CD4-positive, alpha-beta T cell treated with Interferon alpha-2 for 1 hour (primary cell): ENCODE results near the gene PLA2G2D.

Experiments
- DNase-seq, 2 donors: peaks; one replicate each; pipeline ENCODE4 v3.0.0-alpha.2; 2020 to 2022

The PLA2G2D gene

GRCh38 chr1:20112279-20113000 is 6.9 kb downstream of the PLA2G2D start:
- DNase-seq: no peak

GRCh38 chr1:20111452-20111851 is 7.9 kb downstream of the PLA2G2D start:
- no peak for DNase-seq

DNA sequence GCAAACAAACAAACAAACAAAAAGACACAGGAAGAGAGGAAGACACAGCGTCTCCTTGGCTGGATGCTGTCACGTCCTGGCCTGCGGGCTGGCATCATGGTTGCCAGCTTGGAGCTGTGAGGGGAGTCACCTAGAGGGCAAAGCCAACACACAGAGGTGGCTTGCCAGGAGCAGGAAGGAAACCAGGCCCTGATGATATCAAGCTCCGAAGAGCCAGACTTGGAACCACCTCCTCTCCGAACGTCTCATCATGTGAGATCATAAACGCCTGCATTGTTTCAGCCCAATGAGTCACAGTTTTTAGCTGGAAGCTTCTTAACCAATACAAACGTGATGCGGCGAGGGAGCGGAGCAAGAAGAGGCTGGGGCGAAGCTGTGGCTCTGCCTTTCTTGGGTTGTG is 8.7 kb downstream of the PLA2G2D start:
- DNase-seq: no peak

DNA sequence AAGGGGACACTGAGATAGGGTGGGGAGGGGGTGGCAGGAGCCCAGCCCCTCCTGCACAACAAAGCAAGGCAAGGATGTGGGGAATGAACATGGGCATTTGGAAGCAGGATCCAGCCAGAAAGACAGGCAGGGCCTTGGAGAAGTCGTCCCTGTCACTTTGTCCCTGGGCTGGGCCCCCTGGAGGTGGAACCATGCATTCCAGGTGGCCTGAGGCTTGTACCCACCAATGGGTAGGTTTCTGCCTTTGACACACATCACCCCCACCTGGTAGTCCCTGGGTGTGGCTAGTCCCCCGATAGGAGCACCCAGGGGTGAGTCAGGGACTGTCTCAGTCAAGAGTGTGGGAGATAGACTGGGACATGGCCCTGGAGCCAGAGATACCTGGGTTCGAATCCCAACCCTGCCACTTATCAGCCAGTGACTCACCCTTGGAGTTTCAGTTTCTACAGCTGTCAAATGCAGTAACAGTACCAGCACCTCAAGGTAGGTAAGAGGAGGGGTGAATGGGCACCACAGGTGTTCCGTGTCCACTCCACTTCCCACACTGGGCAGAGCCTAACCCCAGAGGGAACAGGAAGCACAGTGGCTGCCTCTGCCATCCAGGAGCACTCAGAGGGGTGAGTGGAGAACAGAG is 10.0 kb downstream of the PLA2G2D start:
- no peak for DNase-seq

DNA sequence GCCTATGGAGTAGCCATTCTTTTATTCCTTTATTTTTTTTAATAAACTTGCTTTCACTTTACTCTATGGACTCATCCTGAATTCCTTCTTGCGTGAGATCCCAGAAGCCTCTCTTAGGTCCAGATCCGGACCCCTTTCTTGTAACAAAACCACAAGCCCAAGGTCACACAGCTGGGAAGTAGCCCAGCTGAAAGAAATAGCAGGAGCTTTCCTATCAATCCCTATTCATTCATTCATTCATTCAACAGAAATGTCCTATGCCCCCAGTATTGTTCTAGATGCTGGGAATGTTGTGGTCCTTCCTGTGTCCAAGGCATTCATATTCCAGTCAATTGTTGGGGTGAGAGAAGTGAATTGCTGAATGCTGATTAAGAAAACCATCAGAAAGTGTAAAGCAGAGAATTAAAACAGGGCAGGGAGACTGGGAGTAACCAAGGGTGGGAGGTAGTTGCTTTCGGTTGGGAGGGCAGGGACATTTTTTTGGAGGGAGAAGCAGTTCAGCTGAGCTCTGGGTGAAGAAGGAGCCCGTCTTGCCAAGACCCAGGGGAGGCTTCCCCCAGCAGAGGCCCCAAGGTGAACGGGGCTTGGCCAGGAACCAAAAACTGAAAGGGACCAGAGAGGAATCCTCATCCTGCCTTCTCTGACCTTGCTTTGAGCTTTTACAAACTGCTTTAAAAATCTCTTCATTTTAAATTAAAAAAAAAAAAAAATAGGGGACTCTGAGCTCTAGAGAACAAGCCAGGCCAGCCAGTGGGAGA is 10.8 kb downstream of the PLA2G2D start:
- no peak for DNase-seq

- DNase-seq: no peak
Observed at GRCh38 chr1:20107796-20108195, 11.5 kb downstream of the PLA2G2D start.

DNA sequence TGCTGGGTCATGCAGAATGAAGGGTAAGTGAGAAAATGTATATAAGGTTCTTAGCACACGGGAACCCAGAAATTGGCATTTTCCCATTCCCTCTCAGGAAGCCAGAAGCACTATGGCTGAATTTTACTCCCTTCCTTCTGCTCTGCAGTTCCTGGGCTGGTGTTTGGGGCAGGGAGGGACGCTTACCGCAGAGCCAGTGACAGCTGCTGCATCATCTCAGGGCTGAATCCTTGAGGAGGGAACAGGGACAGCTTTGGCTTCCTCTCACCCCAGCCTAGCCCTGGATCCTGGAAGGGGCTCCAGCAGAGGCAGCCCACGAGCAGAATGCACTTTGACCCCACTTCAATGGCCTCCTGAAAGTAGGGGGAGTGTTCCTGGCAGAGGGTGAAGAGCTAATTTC is 12.0 kb downstream of the PLA2G2D start:
- no peak for DNase-seq

- no peak for DNase-seq
Observed at GRCh38 chr1:20105856-20106255, 13.5 kb downstream of the PLA2G2D start.

DNA sequence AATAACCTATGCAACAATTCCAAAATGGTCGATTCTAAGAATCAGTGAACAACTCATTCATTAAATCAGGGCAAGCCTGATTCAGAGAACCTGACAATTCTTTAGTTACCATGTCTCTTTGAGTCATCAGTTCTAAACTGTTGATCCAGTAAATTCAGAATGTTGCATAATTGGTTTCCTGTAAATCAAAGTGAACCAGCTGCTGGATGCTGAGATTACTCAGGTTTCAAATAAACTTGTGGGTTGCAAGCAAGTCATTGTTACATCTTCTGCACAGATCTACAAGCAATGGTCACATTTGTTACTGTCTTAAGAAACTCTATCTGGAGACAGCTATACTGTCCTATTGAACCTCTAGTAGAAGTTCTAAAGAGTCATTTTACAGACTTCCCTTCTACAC is 16.5 kb downstream of the PLA2G2D start:
- no peak for DNase-seq

GRCh38 chr1:20100632-20101355 is 18.5 kb downstream of the PLA2G2D start:
- peak; percentile 26 to 27 for DNase-seq

DNA sequence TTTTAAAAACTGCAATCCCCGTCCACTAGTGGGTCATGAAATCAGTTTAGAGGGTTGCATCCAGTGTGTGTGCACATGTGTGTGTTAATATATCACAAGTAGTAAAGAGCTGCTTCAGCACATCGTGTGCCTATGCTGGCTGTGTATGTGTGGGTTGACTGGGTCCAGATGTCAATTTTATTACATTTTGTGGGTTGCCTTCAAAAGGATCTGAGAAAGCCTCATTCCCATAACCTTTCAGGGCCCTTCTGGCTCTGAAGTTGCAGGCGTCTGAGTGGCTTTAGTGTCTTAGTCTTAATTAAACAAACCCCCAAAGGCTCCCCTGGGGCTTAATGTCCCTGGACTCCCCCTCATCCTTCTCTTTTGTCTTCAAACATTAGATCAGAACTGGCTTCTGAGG is 19.8 kb downstream of the PLA2G2D start:
- DNase-seq: no peak

- DNase-seq: no peak
Observed at GRCh38 chr1:20096840-20097447, 22.4 kb downstream of the PLA2G2D start.

DNA sequence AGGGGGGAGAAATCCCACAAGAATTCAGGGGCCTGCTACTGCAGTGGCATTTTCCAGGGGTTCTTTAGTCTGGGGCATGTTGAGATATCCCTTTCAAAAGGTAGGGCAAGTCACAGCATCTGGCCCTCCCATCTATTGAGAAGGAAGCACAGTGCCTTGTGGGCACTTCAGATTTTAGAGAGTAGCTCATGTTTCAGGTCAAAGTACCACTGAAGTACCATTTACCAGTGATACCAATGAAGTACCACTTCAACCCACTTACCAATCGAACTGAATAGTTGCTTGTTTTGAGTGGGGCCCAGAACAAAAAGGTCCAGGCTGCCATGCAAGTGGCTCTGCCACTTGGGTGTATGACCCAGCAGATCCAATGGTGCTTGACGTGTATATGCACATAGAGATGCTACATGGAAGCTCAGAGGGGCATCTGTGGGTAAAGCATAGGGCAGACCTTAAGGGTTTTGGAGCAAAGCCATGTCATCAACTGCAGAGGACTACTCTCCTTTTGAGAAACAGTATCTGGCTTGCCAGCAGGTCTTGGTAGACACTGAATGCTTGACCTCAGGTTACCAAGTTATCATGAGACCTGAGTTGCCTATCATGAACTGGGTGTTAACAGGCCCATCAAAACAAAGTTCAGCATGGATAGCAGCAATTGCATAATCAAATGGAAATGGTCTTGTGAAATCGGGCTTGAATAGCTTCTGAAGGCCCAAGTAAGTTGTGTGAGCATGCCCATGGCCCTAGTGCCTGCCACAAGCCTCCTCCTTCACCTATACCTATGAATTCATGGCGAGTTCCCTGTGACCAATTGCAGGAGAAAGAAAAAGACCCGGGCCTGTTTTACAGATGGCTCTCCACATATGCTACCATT is 23.5 kb downstream of the PLA2G2D start:
- DNase-seq: no peak

GRCh38 chr1:20093940-20094391 is 25.4 kb downstream of the PLA2G2D start:
- no peak for DNase-seq

DNA sequence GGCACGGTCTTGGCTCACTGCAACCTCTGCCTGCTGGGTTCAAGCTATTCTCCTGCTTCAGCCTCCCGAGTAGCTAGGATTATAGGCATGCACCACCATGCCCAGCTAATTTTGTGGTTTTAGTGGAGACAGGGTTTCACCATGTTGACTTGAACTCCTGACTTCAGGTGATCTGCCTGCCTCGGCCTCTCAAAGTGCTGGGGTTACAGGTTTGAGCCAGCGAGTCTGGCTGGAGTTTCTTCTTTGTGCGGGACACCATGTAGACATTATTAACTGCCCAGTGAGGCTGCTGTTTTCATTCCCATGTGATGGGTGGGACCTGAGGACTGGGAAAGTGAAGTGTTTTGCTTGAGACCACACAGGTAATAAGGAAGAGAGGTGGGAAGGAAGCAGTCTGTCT is 26.0 kb downstream of the PLA2G2D start:
- no peak for DNase-seq

GRCh38 chr1:20090641-20091040 is 28.7 kb downstream of the PLA2G2D start:
- DNase-seq: no peak

- no peak for DNase-seq
Observed at GRCh38 chr1:20090119-20090518, 29.2 kb downstream of the PLA2G2D start.

DNA sequence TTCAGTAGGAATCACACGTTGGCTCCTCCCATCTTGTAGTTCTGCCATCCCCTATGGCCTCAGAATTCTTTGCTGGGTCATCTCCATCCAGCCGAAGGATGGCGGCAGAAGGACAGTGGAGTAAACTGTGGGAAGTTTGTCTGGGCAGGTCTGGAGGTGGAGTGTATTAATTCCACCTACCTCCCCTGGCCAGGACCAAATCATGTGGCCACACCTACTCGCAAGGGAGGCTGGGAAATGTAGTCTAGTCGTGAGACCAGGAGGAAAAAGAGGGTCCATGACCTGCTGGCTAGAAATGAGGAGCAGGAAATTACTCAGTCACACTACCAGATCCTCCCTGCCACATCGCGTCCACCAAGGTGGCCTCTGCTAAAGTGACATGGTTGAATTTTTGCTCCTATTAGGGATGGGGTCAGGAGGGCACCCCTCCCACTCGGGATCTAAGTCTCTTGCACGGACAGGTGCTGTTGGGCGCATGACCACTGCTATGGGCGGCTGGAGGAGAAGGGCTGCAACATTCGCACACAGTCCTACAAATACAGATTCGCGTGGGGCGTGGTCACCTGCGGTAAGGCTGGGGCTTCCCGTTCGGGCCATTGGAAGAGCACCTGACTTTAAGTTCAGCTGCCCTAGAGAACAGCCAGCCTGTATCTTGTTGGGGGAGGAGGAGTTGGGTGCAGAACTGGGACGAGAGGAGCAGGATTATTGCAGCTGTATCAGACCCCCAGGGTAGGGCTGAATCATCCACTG is 29.8 kb downstream of the PLA2G2D start:
- no peak for DNase-seq

- no peak for DNase-seq
Observed at GRCh38 chr1:20087668-20088067, 31.7 kb downstream of the PLA2G2D start.

- DNase-seq: no peak
Observed at GRCh38 chr1:20086800-20087199, 32.5 kb downstream of the PLA2G2D start.
